GM19455 (cell line): ENCODE measurements around the gene TAL1.

Source experiments
- ATAC-seq: cut with Tn5 transposase; IDR thresholded peaks from one replicate; pipeline ENCODE4 v1.9.1; 2021; ENCODE audit not compliant: unreplicated experiment

The TAL1 gene

DNA sequence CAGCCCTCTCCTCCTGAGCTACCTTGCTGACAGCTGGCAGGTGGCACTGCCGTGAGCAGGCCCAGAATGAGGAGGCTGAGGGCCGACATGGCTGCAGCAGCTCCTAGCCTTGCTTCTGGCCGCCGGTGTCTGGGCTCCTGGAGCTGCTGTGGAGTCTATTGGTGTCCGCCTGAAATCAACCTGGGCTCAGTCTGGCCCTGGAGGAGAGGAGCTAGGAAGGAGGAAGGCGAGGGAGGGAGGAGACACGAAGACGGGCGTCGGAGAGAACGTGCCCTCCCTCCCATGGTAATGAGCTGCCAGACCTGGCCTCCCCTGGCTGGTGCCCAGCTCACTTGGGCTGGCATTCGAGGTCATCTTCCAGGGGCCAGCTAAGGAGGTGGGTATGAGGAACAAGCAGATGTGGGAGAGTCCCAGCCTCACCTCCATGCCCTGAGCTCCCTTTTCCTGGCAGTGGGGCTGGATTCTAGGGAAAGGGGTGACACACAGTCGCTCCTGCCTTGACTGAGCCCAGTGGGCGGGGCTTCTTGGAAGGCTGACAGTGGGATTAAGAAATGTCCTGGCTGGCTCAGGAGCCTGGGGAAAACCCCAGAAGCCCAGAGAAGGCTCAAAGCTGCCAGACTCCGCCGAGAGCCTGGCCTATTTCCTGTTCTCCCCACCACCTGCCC is 42.0 kb downstream of the TAL1 start, which contains the start of gene PDZK1IP1:
TSS of gene PDZK1IP1 (minus strand) at position 193 of the 665 bp plus-strand sequence. CDS start at position 89, 104 bp downstream.
- no peak for ATAC-seq

DNA sequence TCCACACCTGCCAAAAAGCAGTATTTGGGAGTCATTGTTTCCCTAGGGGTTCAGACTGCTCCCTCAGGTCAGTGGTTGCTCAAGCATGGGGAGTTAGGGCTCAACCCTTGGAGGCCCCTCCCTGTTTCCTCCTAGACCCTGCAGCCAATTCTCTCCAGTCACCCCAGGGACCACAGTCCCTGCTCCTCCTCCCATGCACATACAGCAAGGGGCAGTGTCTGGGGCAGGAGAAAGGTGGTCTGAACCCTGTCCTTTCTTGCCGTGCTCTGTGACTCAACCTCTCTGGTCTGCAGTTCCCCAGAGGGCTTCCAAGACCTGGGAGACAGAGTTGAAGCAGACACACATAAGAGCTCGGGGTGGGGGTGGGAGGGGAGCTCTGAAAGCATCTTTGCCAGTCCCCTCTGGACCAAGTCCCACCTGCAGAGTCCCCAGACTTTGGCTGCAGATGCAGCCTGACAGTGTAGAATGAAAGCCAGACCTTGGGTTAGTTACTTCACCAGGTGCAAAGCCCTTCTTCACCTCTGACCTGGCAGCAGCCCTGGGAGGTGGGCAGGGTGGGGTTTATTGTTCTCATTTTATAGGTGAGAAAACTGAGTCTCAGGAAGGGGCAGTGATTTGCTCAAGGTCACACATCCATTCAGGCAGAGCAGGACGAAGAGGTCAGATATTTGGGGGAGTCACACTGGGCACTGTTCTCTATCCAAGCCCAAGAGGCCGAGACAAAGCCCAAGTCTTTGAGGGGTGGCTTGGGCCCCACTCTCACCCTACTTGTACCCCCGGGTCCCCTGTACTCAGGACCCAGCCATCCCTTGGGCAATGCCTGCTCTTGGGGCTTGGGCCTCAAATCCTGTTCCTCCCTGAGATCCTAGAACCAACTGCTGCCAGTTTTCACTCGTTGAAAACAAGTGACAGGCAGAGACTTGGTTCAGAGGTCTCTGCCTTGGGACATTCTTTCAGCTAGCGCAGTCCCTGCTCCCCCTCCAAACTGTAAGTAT is 42.9 kb downstream of the TAL1 start:
- ATAC-seq, result no peak

DNA sequence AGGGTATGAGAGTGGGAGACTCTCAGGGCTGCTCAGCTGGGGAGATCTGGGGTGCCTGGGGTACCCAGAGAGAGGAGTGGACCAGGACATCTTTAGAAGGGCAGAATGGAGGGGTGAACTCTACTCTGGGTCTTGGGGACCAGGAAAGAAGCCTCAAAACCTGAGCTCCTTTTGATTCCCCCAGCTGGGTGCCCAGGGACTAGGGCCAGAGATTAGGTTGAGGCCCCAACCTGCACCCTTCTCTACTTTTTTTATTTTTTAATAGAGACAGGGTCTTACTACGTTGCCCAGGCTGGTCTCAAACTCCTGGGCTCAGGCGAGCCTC is 44.1 kb downstream of the TAL1 start:
- ATAC-seq, result no peak

DNA sequence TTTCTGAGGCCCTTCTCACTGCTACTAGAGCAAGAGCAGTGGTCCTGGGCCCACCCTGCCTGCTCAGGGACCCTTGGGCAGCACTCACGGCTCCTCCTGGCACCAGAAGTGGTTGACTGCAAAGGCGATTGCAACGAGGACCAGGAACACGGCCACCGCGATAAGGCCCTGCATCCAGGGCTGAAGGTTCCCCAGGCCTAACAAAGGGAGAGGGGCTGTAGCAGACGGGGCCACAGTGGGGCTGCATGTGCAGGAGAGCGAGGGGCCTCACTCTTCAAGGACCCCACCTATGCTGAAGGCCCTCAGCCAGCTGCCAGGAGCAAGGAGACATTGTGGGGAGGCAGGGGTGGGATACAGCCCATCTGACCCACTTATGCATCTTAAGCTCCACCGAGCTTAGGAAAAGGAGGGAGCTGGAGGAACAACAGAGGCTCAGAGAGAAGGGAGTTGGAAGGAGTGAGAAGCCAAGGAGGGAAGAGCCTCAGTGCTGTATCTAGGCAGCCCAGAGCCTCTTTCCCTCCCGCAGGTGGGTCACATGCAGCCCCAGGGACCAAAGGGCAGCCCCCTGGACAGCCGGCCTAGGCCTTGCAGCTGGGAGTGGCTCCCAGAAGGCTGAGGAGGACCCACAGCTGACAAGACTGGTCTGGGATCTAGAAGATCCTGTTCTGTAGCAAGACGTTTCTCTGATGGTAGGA is 44.6 kb downstream of the TAL1 start:
- no peak for ATAC-seq

DNA sequence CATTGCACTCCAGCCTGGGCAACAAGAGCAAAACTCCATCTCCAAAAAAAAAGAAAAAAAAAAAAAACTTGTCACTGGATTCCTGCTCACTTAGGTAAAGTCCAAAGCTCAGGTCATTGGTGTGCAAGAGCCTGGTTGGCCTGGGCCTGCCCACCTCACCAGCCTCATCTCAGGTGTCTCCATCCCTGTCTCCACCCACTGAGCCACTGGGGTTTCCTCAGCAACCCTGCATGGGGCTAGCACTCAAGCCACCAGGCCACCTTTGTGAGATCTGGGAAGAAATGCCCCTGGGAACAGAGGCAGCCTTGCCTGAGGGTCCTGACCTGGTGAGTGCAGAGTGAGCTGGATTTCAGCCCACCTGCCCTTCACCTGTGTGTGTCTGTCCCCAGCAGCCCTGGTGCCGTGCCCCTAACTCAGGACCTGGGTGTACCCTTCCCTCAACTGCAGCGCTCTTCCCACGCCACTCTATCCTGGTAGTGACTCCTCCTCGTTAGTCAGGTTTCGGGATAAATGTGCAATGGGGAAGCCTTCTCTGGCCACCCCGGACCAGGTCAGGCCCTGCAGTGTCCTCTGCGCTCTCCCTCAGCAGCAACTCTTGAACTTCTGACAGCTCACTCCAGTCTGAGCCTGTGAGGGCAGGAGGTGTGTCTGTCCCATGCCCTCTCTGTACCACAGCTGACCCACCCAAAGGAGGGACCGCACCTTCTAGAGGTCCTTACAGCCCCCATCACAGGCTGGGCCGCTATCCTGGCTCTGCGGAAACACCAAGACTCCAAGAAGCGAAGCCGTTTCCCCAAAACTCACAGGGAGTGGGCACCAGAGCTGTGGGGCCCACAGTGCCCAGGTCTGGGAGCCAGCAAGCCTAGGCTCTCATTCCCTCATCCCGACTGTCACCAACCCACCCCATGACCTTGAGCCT is 45.5 kb downstream of the TAL1 start:
- no peak for ATAC-seq

DNA sequence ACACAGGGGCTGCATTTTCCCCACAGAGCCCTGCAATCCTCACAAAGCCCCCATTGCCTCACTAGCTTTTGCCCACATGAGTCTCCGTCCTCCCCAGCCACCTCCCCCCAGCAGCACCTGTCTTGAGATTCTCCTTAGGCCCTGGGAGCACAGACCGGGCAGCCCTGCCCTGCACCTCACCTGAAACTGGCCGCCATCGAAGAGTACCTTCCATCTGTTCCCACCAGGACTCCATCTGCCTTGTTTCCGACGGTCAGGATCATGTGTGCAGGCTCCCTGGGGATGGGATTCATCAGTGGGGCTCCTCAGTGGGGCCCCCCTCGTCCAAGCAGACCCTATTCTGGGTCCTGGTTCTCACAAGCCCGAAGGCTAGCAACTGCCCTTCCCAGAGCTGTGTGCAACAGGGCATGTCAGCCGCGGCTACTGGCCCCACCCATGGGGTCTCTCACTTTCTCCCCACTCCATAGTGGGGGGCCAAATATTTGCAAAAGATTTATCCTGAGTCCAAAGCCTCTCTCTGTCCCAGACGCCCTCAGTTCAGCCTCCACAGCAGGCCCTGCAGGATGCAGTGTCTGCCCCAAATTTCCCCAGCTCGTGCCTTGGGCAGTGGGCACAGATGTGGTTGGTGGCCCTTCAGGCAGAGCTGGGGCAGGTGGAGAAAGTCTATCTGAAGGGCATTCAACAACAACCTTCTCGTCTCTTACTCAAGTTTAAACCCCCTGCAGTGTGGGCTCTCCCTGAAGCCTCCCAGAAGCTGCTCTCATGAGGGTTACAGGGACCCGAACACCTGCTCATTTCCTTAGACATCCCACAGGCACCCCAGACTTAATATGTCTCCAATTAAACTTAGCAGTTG is 47.0 kb downstream of the TAL1 start:
- no peak for ATAC-seq

DNA sequence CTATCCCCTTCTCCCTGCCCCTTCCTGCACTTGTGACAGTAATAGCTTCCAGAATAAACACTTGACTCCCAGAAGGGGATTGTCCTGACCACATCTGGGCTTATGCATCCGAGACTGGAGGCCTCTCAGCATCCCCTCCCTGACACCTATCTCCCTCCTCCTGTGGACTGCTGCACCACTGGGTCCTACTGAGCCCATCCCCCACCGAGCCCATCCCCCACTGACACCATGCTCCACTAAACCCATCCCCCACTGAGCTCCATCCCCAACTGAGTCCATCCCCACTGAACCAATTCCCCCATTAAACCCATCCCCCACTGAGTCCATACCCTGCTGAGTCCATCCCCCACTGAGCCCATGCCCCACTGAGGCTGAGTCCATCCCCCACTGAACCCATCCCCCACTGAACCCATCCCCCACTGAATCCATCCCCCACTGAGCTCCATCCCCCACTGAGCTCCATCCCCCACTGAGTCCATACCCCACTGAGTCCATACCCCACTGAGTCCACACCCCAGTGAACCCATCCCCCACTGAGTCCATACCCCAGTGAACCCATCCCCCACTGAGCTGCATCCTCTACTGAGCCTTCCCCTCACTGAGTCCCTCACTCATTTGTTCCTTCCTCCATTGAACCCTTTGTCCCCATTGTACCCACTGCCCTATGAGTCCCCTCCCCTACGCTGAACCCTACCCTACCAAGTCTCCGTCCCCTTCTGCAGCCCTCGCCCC is 47.8 kb downstream of the TAL1 start:
- ATAC-seq, result no peak

DNA sequence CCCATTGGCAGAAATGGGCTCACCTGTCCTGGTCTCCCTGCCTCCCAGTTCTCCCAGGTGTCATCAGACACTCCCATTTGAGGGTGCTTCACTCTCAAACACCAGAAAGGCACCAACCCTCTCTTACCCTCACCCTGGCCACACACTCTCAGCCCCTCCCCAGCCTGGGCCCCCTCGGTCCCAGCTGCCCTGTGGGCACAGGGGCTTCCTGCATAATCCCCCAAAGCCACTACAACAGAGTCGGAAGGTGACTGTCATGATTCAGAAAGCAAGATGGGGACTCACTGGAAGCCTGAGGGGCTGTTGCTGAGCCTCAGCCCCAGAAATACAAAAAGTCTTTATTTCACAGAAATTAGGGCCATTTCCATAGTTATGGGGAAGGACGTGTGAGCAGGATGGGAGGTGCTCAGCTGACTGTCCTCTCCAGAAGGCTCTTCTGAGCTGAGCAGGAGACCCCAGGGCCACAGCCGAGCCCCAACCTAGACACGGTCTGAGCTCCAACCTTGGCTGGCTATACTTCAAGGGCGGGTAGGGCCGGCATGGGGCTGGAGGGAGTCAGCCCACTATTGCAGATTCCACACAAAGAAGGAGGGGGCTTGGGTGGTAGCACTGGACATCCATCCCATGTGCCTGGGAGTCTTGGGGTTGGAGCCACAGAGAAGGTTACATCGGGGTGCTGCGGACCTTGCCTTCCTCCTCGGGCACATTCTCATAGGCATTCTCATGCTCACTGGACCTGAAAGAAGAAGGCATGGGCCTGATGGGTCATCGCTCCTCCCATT is 48.5 kb downstream of the TAL1 start:
- ATAC-seq, result no peak

DNA sequence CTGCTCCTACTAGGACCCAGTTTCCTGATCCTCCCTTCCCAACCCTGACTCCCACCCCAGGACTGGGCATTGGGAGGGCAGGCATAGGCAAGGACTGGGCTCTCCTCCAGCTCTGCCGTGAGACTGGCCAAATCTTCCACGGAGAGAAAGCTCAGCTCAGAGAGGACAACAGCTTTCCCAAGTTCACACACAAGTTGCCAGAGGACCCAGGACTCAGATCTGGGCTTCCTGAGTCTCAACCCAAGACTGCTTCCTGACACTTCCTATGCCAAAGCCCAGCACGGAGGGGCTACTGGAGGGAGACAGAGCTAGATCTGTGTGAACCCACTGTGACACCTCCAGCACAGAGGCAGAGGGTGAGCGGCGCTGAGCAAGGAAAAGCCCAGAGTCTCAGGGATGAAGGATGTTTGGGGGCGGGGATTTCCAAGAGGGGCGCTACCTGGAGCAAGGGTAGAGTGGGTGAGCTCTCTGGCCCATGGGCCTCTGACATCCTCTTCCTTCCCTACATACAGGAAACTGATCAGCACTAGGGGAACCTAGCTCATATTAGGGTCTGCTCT is 49.3 kb downstream of the TAL1 start:
- ATAC-seq, result no peak

DNA sequence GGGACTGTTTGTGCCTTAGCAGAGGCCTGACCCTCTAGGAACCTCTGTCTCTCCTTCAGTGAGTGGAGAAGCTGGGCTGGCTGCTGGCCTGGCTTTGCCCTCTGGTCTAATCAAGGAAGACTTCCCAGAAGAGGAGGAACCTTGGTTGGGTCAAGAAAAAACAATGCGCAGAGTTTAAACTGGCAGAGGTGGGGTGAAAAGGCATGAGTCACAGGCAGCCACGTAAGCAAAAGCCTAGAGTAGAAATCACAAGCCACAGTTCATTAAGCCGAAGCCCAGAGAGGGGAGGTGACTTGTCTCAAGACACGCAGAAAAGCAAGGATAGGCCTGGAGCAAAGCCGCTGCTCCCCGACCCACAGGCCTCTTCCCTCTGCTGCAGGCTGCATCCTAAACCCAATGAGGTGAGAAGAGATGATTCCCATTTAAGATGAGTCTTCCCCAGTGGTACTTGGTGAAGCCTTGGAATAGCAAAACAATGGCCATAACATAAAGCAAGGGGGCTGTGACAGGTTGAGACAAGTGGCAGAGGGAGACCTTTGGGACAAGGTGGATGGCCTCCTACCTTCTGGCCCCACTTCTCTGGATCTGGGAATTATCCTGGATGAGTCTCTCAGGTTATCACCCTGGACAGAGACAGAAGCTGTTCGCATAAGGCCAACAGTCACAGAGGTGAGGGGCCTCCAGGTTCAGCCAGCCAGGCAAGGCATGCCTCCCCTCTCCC is 49.9 kb downstream of the TAL1 start:
- no peak for ATAC-seq

DNA sequence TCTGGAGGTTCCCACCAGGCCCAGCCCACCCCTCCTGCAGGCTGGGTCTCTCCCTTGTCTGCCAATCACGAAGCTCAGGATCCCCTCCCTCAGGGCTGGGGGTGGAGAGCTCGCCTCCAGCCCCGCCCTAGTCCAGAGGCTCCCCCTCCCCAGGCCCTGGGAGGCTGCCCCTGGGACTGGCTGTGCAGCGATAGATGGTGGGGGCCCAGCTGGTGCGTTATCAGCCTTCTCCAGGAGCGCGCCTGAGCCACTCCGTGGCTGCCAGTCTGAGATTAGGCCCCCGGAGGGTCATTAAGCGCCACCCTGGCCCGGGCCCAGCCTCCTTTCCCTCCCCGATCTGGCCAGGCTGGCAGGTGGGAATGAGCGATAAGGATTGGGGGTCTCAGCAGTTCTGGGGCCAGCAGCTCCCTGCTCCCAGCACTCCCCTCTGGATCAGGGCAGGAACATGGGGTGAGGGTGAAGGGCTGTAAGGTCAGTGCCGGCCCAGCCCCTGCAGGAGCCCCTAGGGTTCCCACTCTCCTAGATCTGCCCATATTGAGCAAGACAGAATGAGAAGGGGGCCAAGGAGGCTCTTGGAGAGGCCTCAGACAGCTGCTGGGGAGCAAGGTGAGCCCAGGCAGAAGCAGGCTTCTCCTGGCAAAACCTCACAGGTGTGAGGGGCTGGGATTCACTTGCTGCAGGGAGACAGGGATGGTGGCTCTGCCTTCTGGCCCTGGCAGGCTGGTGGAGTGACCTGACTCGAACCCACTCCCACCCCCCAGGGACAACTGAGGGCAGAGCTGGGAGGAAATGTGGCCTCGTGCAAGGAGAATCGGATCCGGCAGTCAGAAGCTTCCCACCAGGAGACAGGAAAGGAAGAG is 50.7 kb downstream of the TAL1 start:
- ATAC-seq, result no peak

DNA sequence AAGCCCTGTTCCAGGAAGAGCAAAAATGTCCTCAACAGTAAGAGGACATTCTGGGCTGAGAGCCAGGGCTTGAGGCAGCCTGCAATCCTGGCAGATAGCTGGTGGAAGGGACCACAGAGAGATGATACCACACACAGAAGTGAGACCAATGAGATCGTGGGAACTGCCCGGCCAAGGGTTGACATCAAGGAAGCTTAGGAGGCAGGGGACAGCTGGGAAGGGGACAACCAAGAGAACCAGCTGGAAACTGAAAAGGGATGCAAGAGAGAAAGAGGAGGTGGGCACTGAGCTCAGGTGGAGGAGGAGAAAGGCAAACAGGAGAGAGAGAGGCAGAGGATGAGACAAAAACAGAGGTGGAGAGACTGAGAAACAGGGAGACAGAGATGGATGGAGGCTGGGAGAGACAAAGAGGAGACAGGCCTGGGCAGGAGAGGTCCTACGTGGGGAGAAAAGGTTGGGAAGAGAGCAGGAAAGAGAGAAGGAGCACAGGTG is 51.4 kb downstream of the TAL1 start:
- ATAC-seq, result no peak

DNA sequence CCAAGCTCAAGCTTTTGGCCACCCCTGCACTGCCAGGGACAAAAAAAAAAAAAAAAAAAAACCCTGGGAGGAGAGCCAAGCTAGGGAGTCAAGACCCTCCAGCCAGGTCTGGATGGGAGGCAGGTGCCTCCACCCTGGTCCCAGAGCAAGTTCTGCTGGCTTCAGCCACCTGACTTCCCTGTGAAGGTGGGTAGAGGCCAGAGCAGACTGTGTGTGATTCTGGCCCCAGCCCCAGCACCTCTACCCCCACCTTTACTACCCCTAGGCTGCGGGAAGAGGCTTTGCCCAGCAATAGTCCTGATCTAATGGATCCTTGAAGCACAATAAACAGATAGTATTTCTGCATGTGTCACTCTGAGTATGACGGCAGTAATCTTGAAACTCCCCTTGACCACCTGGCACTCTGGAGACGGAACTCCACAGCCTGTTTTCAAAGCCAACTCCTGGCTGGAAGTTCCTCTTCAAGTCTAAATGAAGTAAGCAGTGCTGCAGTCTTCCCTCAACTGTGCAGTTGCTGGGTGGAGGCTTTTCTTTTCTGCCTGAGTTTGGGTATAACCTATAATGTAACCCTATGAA is 51.9 kb downstream of the TAL1 start:
- no peak for ATAC-seq

DNA sequence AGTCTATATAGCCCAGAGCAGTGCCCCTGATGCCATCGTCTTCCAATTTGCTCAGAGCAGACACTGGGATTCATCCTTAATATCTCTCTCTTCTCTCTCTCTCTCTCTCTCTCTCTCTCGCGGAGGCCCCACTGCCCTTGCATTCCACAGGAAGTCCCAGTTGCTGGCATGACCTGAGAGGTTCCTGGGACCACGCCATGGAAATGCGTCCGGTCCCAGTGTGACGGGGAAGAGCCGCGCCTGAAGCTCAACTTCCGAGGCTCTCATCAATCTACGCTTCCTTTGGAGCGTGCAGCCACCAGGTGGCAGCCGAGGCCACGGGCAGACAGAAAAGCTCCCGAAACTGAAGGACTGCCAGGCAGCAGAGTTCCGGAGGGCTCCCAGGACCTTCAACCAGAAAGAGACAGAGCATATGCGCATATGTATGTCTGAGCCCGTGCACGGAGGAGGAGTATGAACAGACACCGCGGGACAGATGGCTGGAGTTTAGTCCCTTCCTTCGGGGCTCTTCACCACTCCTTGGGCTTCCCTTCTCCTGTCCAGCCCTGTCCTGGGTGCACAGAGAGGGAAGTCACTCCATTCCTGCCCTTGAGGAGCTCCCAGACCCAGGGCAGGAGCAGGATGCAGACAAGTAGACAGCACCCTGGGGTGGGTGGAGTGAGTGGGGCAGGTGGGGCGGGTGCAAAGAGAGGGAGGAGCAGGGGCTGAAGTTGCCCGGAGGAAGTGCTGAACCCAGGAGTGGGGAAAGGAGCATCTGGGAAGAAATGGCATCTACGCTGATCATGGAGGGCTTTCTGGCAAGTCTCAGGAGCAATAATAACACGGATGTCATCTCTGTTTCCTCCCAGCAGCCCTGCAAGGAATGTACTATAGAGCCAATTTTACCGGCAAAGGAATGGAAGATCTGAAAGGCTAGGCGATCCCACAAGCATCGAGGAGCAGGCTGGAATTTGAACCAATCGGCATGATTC is 52.7 kb downstream of the TAL1 start:
- peak; percentile 87 for ATAC-seq

DNA sequence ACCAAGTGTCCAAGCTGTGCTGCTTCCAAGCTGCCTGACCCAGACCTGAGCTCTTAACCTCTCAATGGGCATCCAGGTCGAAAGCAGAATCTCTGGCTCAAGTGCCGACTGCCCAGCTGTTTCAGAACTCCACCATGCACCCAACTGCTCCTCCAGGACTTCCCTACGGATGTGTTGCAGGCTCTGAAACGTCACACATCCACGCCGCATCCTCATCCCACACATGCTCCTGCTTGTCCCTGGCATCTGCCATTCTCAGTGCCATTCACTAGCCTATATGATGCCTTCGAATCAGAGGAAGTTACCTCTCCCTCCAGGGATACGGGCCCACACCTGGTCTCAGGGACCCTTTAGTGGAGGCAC is 53.4 kb downstream of the TAL1 start:
- no peak for ATAC-seq
